H1 (cell line): ENCODE measurements around the gene UBTD1. TPM values are rescaled to one million over a fixed set of nuclear protein-coding genes. Genes with fewer than 3 reads are reported as not detected.

ENCODE experiments used
- CTCF ChIA-PET: fragments of 300-600 bp; sonication (Branson Sonifier 250); formaldehyde crosslinking; loops from one replicate; lab custom pipeline; 2021; ENCODE audit not compliant: partially characterized antibody; lab: Charles Lee
- POLR2A ChIA-PET: fragments of 300-600 bp; sonication (Branson Sonifier 250); formaldehyde crosslinking; loops from one replicate; lab custom pipeline; 2021; ENCODE audit warnings: inconsistent platforms; ENCODE audit not compliant: partially characterized antibody; lab: Charles Lee
- DNase-seq, 2 experiments: peaks; one replicate each; pipeline versions ENCODE4 v3.0.0 to v3.0.0-alpha.2; 2010 to 2022; ENCODE audit warnings: low spot score in 2 of 2, low read depth in 1 of 2, mixed read lengths in 1 of 2
- FAIRE-seq: peaks from 2 replicates; lab custom pipeline; 2011; peaks lifted over from hg19 to GRCh38; lab: Jason Lieb, UNC
- H2AFZ ChIP-seq: 2 replicates; pipeline ENCODE4 v1.8.1; 2012; ENCODE audit warnings: low read length, inconsistent platforms
- H2AK5ac ChIP-seq: 2 replicates; pipeline ENCODE4 v1.6.1; 2013; ENCODE audit warnings: low read depth, low read length
- H2BK120ac ChIP-seq: replicated peaks from 2 replicates; pipeline ENCODE3; 2013; ENCODE audit warnings: low read depth, low read length, inconsistent platforms
- H2BK12ac ChIP-seq: 2 replicates; pipeline ENCODE4 v1.6.1; 2013; ENCODE audit warnings: low read depth, low read length
- H2BK15ac ChIP-seq: 2 replicates; pipeline ENCODE4 v1.6.1; 2013; ENCODE audit warnings: low read length
- H2BK20ac ChIP-seq: 2 replicates; pipeline ENCODE4 v1.6.1; 2013; ENCODE audit warnings: low read length
- H2BK5ac ChIP-seq: 2 replicates; pipeline ENCODE4 v1.6.1; 2013; ENCODE audit warnings: low read depth, low read length
- H3K14ac ChIP-seq: 2 replicates; pipeline ENCODE4 v1.6.1; 2013; ENCODE audit warnings: inconsistent platforms; ENCODE audit not compliant: insufficient read length
- H3K18ac ChIP-seq: 2 replicates; pipeline ENCODE4 v1.6.1; 2013; ENCODE audit warnings: low read length; ENCODE audit errors: extremely low read depth
- H3K23ac ChIP-seq: 2 replicates; pipeline ENCODE4 v1.6.1; 2013; ENCODE audit warnings: inconsistent platforms; ENCODE audit not compliant: insufficient read length
- H3K23me2 ChIP-seq: 2 replicates; pipeline ENCODE4 v1.6.1; 2013; ENCODE audit warnings: low read depth, low read length
- H3K27ac ChIP-seq: 2 replicates; pipeline ENCODE4 v1.6.1; 2011; ENCODE audit warnings: low read depth, low read length, inconsistent platforms
- H3K27me3 ChIP-seq, 4 experiments: replicated peaks in 1 of 4; 1 replicate in 1 of 4; 2 replicates in 3 of 4; pipeline versions ENCODE4 v1.6.1 to v1.8.1; 2011 to 2013; ENCODE audit warnings: low read length in 3 of 4, mild to moderate bottlenecking in 3 of 4, inconsistent platforms in 2 of 4, mixed read lengths in 2 of 4, moderate library complexity in 1 of 4; ENCODE audit not compliant: control insufficient read depth in 3 of 4, insufficient read depth in 3 of 4; ENCODE audit errors: extremely low read depth in 1 of 4
- H3K36me3 ChIP-seq, 4 experiments: 2 replicates each; pipeline versions ENCODE4 v1.6.1 to v1.8.1; 2011 to 2013; ENCODE audit warnings: mild to moderate bottlenecking in 4 of 4, low read length in 3 of 4, moderate library complexity in 2 of 4, control low read depth in 1 of 4, inconsistent platforms in 1 of 4; ENCODE audit not compliant: insufficient read depth in 4 of 4, control insufficient read depth in 2 of 4
- H3K4ac ChIP-seq: replicated peaks from 2 replicates; pipeline ENCODE3; 2013; ENCODE audit warnings: low read length, low read depth, mixed read lengths, inconsistent platforms; ENCODE audit not compliant: insufficient read length
- H3K4me1 ChIP-seq, 4 experiments: replicated peaks in 1 of 4; 1 replicate in 1 of 4; 2 replicates in 3 of 4; pipeline versions ENCODE4 v1.6.1 to v1.8.1; 2011 to 2013; ENCODE audit warnings: low read length in 3 of 4, inconsistent platforms in 2 of 4, mixed read lengths in 1 of 4; ENCODE audit not compliant: insufficient read depth in 4 of 4, control insufficient read depth in 3 of 4
- H3K4me2 ChIP-seq, 2 experiments: 2 replicates each; pipeline versions ENCODE4 v1.6.1 to v1.8.1; 2011 to 2013; ENCODE audit warnings: low read depth in 2 of 2, low read length in 2 of 2, control low read depth in 1 of 2, inconsistent platforms in 1 of 2, mild to moderate bottlenecking in 1 of 2; ENCODE audit not compliant: insufficient read depth in 1 of 2
- H3K4me3 ChIP-seq, 4 experiments: fragments of 200-600, 300-600 bp in 1 of 4; sonication (generic), shearing (Covaris generic), sonication (Bioruptor Twin) in 1 of 4; 2 replicates each; pipeline versions ENCODE4 v1.5.1 to v1.8.1; 2011 to 2016; ENCODE audit warnings: low read length in 4 of 4, low read depth in 3 of 4, control low read depth in 2 of 4, inconsistent platforms in 2 of 4, mild to moderate bottlenecking in 2 of 4, mixed read lengths in 1 of 4, moderate library complexity in 1 of 4; ENCODE audit not compliant: insufficient read depth in 2 of 4; ENCODE audit errors: extremely low read depth in 1 of 4
- H3K56ac ChIP-seq: replicated peaks from 2 replicates; pipeline ENCODE3; 2013; ENCODE audit warnings: low read depth, mild to moderate bottlenecking, mixed read lengths, low read length, inconsistent platforms; ENCODE audit not compliant: insufficient read length
- H3K79me1 ChIP-seq: 2 replicates; pipeline ENCODE4 v1.6.1; 2013; ENCODE audit warnings: low read depth, low read length, control low read depth
- H3K79me2 ChIP-seq, 2 experiments: 2 replicates each; pipeline versions ENCODE4 v1.6.1 to v1.8.1; 2012 to 2013; ENCODE audit warnings: low read length in 2 of 2, mild to moderate bottlenecking in 2 of 2, inconsistent platforms in 1 of 2; ENCODE audit not compliant: insufficient read depth in 2 of 2, control insufficient read depth in 1 of 2
- H3K9ac ChIP-seq, 4 experiments: replicated peaks in 1 of 4; 1 replicate in 1 of 4; 2 replicates in 3 of 4; pipeline versions ENCODE4 v1.6.1 to v1.8.1; 2011 to 2013; ENCODE audit warnings: low read depth in 3 of 4, low read length in 3 of 4, control low read depth in 2 of 4, mild to moderate bottlenecking in 2 of 4, moderate library complexity in 2 of 4, inconsistent platforms in 1 of 4; ENCODE audit errors: extremely low read depth in 1 of 4
- H3K9me3 ChIP-seq, 2 experiments: 2 replicates each; pipeline versions ENCODE4 v1.6.1 to v1.8.1; 2012 to 2013; ENCODE audit warnings: mild to moderate bottlenecking in 2 of 2, moderate library complexity in 2 of 2, control low read depth in 1 of 2, inconsistent platforms in 1 of 2, low read depth in 1 of 2, low read length in 1 of 2, mixed read lengths in 1 of 2; ENCODE audit not compliant: insufficient read depth in 2 of 2
- H4K20me1 ChIP-seq, 2 experiments: replicated peaks in 1 of 2; 2 replicates each; pipeline versions ENCODE3 to v1.8.1; 2011 to 2013; ENCODE audit warnings: inconsistent platforms in 2 of 2, low read length in 2 of 2, mild to moderate bottlenecking in 1 of 2; ENCODE audit not compliant: insufficient read depth in 2 of 2, control insufficient read depth in 1 of 2
- H4K5ac ChIP-seq: 2 replicates; pipeline ENCODE4 v1.6.1; 2013; ENCODE audit warnings: low read length, low read depth, mixed read lengths, inconsistent platforms; ENCODE audit not compliant: insufficient read length
- H4K8ac ChIP-seq: 2 replicates; pipeline ENCODE4 v1.8.0; 2013; ENCODE audit warnings: mild to moderate bottlenecking, moderate library complexity, low read length, inconsistent platforms; ENCODE audit not compliant: insufficient read depth; ENCODE audit errors: extremely low read depth
- H4K91ac ChIP-seq: replicated peaks from 2 replicates; pipeline ENCODE3; 2013; ENCODE audit warnings: low read length, mixed read lengths, inconsistent platforms; ENCODE audit not compliant: insufficient read length
- CBX8 ChIP-seq: fragments of 300-800, 300-1000 bp; sonication (generic); IDR thresholded peaks from 2 replicates; pipeline ENCODE4 v1.7.1; 2016; ENCODE audit warnings: low read depth, low read length, borderline replicate concordance
- GABPA ChIP-seq: IDR thresholded peaks from 2 replicates; pipeline ENCODE4 v1.6.1; 2011; ENCODE audit warnings: mild to moderate bottlenecking, low read length, moderate library complexity, borderline replicate concordance; ENCODE audit not compliant: insufficient read depth
- MAX ChIP-seq: IDR thresholded peaks from 2 replicates; pipeline ENCODE4 v1.6.1; 2012; ENCODE audit warnings: inconsistent platforms
- POU5F1 ChIP-seq: IDR thresholded peaks from 2 replicates; pipeline ENCODE4 v1.6.1; 2011; ENCODE audit warnings: low read depth, mild to moderate bottlenecking, low read length, moderate library complexity
- SP2 ChIP-seq: IDR thresholded peaks from 2 replicates; pipeline ENCODE4 v1.6.1; 2012; ENCODE audit warnings: mild to moderate bottlenecking, low read length, inconsistent platforms
- USF2 ChIP-seq: IDR thresholded peaks from 2 replicates; pipeline ENCODE4 v1.6.1; 2011; ENCODE audit warnings: low read length, improper control_type of control experiment
- WGBS, 2 experiments: shearing (Covaris generic) in 1 of 2; methylation state at CpG; one replicate each; pipeline versions ENCODE4 v1.1.6 to v1.1.7; 2013 to 2015; ENCODE audit warnings: low lambda C conversion rate in 2 of 2, mixed read lengths in 2 of 2, inconsistent platforms in 1 of 2, low coverage in 1 of 2, missing lambda C conversion rate in 1 of 2; ENCODE audit not compliant: insufficient replicate concordance in 2 of 2, insufficient coverage in 1 of 2, insufficient read length in 1 of 2; ENCODE audit errors: extremely low coverage in 1 of 2, missing lambda C conversion rate in 1 of 2; 5-methylcytosine and 5-hydroxymethylcytosine counted together
- polyA plus RNA-seq, 7 experiments: library from polyadenylated mRNA; depleted of rRNA in 3 of 7; stranded (reverse) in 5 of 7; unstranded in 2 of 7; fragments of >200 nt in 5 of 7; fragments of 200-250 nt in 2 of 7; gene quantifications; 1 replicate in 5 of 7; 2 replicates in 1 of 7; 4 replicates in 1 of 7; pipeline versions ENCODE4 v1.2.1 to v1.2.3, GENCODE V29; 2011 to 2013; ENCODE audit warnings: missing spikeins in 2 of 7, mixed read lengths in 2 of 7
- total RNA-seq: library from RNA; stranded (reverse); fragmentation: NEBNext Ultra II Directional; extraction: Animal tissue kit (Norgen Biotek cat#: 25700); gene quantifications from 2 replicates; pipeline ENCODE4 v1.2.1, GENCODE V29; 2021

The UBTD1 gene
- total and polyA plus RNA-seq, 2 of the 8 experiments (the other 6 are each of a cell fraction or from before 2014, with no cell fraction given): 22.3 to 36.2 TPM

- no peaks in the 10 kb centered on the region for H3K9me3 ChIP-seq
- H3K27me3 ChIP-seq: no peaks in the 10 kb centered on the region
- H4K5ac ChIP-seq: no peak overlapping the region
- no peak overlapping the region for H3K18ac ChIP-seq
- H3K56ac ChIP-seq: no peak overlapping the region
- no peak overlapping the region for H2BK15ac ChIP-seq
- no peaks in the 10 kb centered on the region for H3K79me1 ChIP-seq
- no peaks in the 10 kb centered on the region for H4K20me1 ChIP-seq
- H2BK12ac ChIP-seq: no peak overlapping the region
- no peak overlapping the region for H3K14ac ChIP-seq
- H3K27ac ChIP-seq: no peak overlapping the region
- no peaks in the 10 kb centered on the region for H3K23me2 ChIP-seq
- H2AK5ac ChIP-seq: no peak overlapping the region
- no peak overlapping the region for H3K4ac ChIP-seq
- no peak overlapping the region for H4K91ac ChIP-seq
- no peaks in the 10 kb centered on the region for H3K36me3 ChIP-seq
- no peak overlapping the region for H2BK120ac ChIP-seq
- peaks cover 0 to 2% (median under 1%) of the 10 kb centered on the region in 4 experiments; a peak in 1 of 7 replicates for H3K4me1 ChIP-seq
- H3K4me3 ChIP-seq: no peak overlapping the region
- no peak overlapping the region for H4K8ac ChIP-seq
- no peak overlapping the region for H2BK5ac ChIP-seq
- no peak for DNase-seq
- ChIA-PET CTCF (interaction anchor here (0.6 to 4.3 kb wide), 9 partner anchors 9 to 134 kb away, joined by 3 to 24 read pairs (median 4); partner anchors contain the start of gene ANKRD2), POLR2A (interaction anchor here (0.6 to 1.3 kb wide), 3 partner anchors 9 to 490 kb away, joined by 4 to 5 read pairs (median 4); no protein-coding TSS in a partner anchor)
- no peak overlapping the region for H3K23ac ChIP-seq
- no peak overlapping the region for H2BK20ac ChIP-seq
- no peak overlapping the region for H3K4me2 ChIP-seq
- TF ChIP-seq USF2 (no peak), GABPA (no peak), CBX8 (no peak), SP2 (no peak), MAX (no peak), POU5F1 (no peak)
- 78% methylated on average over 21 of the region's 21 CpGs; no CpG with 5 or more reads in 1 of the 2 experiments for whole genome bisulfite sequencing, 2 experiments
- H3K79me2 ChIP-seq: no peaks in the 10 kb centered on the region
- no peak overlapping the region for H2AFZ ChIP-seq
- no peak overlapping the region for H3K9ac ChIP-seq
- FAIRE-seq: no peak
Measured at GRCh38 chr10:97601268-97602215, 102.8 kb downstream of the UBTD1 start.
